Endothelial cell of umbilical vein (primary cell): ENCODE results near the gene PFKL. TPM values are rescaled to one million over a fixed set of nuclear protein-coding genes. Genes with fewer than 3 reads are reported as not detected.

ENCODE experiments used
- BruUV-seq: library from RNA; stranded (reverse); fragments of 400-500 nt; replicated peaks from 2 replicates; lab custom pipeline; 2021; lab: Mats Ljungman, UMichigan
- CTCF ChIA-PET: fragments of 300-600, 350-600 bp; sonication (Branson Sonifier 250); formaldehyde crosslinking; loops from one replicate; lab custom pipeline; 2021; ENCODE audit warnings: antibody characterized with exemption, inconsistent platforms; lab: Charles Lee
- POLR2A ChIA-PET: fragments of 300-600, 350-600 bp; sonication (Branson Sonifier 250); formaldehyde crosslinking; loops from one replicate; lab custom pipeline; 2021; ENCODE audit warnings: antibody characterized with exemption, inconsistent platforms; lab: Charles Lee
- DNase-seq: peaks from one replicate; pipeline ENCODE4 v3.0.0-alpha.2; 2011; ENCODE audit warnings: low read depth, low spot score
- FAIRE-seq: peaks from 2 replicates; lab custom pipeline; 2011; peaks lifted over from hg19 to GRCh38; lab: Jason Lieb, UNC
- H2AFZ ChIP-seq: 2 replicates; pipeline ENCODE4 v1.6.0; 2012; ENCODE audit warnings: low read depth, low read length, control low read depth, inconsistent platforms
- H3K27ac ChIP-seq: 2 replicates; pipeline ENCODE4 v1.5.1; 2011; ENCODE audit warnings: low read depth, mild to moderate bottlenecking, control low read depth, low read length, moderate library complexity; ENCODE audit not compliant: insufficient read depth
- H3K27me3 ChIP-seq, 2 experiments: 2 replicates each; pipeline versions ENCODE4 v1.6.0 to v1.6.1; 2011; ENCODE audit warnings: low read length in 2 of 2, mixed read lengths in 1 of 2; ENCODE audit not compliant: control insufficient read depth in 2 of 2, insufficient read depth in 2 of 2
- H3K36me3 ChIP-seq, 2 experiments: 2 replicates in 1 of 2; 3 replicates in 1 of 2; pipeline ENCODE4 v1.5.1; 2011; ENCODE audit warnings: low read length in 2 of 2, mild to moderate bottlenecking in 1 of 2, moderate library complexity in 1 of 2; ENCODE audit not compliant: control insufficient read depth in 2 of 2, insufficient read depth in 2 of 2; ENCODE audit errors: extremely low read depth in 1 of 2
- H3K4me1 ChIP-seq: 3 replicates; pipeline ENCODE4 v1.5.1; 2011; ENCODE audit warnings: mild to moderate bottlenecking, low read length; ENCODE audit not compliant: control insufficient read depth, insufficient read depth; ENCODE audit errors: extremely low read depth
- H3K4me2 ChIP-seq: 2 replicates; pipeline ENCODE4 v1.6.1; 2011; ENCODE audit warnings: low read length, control low read depth, mixed read lengths; ENCODE audit not compliant: insufficient read depth
- H3K4me3 ChIP-seq, 3 experiments: fragments of 200-600 bp in 1 of 3; sonication (generic), shearing (Covaris generic) in 1 of 3; replicated peaks in 1 of 3; 2 replicates each; pipeline ENCODE4 v1.5.1; 2011 to 2016; ENCODE audit warnings: control low read depth in 3 of 3, low read length in 3 of 3, mild to moderate bottlenecking in 2 of 3, inconsistent platforms in 1 of 3, low read depth in 1 of 3, moderate library complexity in 1 of 3; ENCODE audit not compliant: insufficient read depth in 1 of 3
- H3K79me2 ChIP-seq: 2 replicates; pipeline ENCODE4 v1.6.0; 2012; ENCODE audit warnings: low read length, inconsistent platforms; ENCODE audit not compliant: control insufficient read depth, insufficient read depth
- H3K9ac ChIP-seq: replicated peaks from 2 replicates; pipeline ENCODE3; 2011; ENCODE audit warnings: low read length, control low read depth; ENCODE audit not compliant: insufficient read depth; ENCODE audit errors: extremely low read depth
- H3K9me1 ChIP-seq: replicated peaks from 3 replicates; pipeline ENCODE4 v1.6.0; 2011; ENCODE audit warnings: mild to moderate bottlenecking, low read length; ENCODE audit not compliant: control insufficient read depth, insufficient read depth; ENCODE audit errors: extremely low read depth
- H3K9me3 ChIP-seq: replicated peaks from 2 replicates; pipeline ENCODE4 v1.5.1; 2012; ENCODE audit warnings: low read length, inconsistent platforms; ENCODE audit not compliant: control insufficient read depth, insufficient read depth
- H4K20me1 ChIP-seq: replicated peaks from 2 replicates; pipeline ENCODE3; 2011; ENCODE audit warnings: mild to moderate bottlenecking, low read length; ENCODE audit not compliant: control insufficient read depth, insufficient read depth; ENCODE audit errors: extremely low read depth
- EZH2 ChIP-seq: IDR thresholded peaks from 2 replicates; pipeline ENCODE4 v1.6.1; 2012; ENCODE audit warnings: borderline replicate concordance, low read depth, mild to moderate bottlenecking, moderate library complexity, low read length, inconsistent platforms; ENCODE audit not compliant: severe bottlenecking
- GATA2 ChIP-seq: IDR thresholded peaks from 2 replicates; pipeline ENCODE4 v1.7.0; 2011; ENCODE audit warnings: low read depth, mild to moderate bottlenecking, moderate library complexity, mixed read lengths, low read length; ENCODE audit not compliant: insufficient read length, insufficient read depth
- JUN ChIP-seq: IDR thresholded peaks from 2 replicates; pipeline ENCODE4 v1.6.1; 2011; ENCODE audit warnings: borderline replicate concordance, low read depth; ENCODE audit not compliant: insufficient read length, insufficient read depth
- POLR2A ChIP-seq: IDR thresholded peaks from 2 replicates; pipeline ENCODE4 v1.6.1; 2012; ENCODE audit warnings: low read depth, mild to moderate bottlenecking, control low read depth, low read length
- POLR2AphosphoS5 ChIP-seq: IDR thresholded peaks from 2 replicates; pipeline ENCODE4 v1.6.1; 2012; ENCODE audit warnings: low read depth, mild to moderate bottlenecking, control low read depth, low read length, moderate library complexity; ENCODE audit not compliant: insufficient read depth
- dilution Hi-C: fragments of 300-500 bp; cut with MboI; formaldehyde crosslinking; loops from one replicate; pipeline ENCODE4 v1.15.0; 2019; ENCODE audit warnings: low sequenced_read_pairs; ENCODE audit not compliant: extremely low pct_ligation_motif_present
- intact Hi-C: fragments of 100-400 bp; cut with micrococcal nuclease; formaldehyde crosslinking; loops from one replicate; pipeline ENCODE4 v1.10.0; 2022
- polyA plus RNA-seq, 4 experiments: library from polyadenylated mRNA; depleted of rRNA in 3 of 4; stranded (reverse) in 3 of 4; unstranded in 1 of 4; fragments of >200 nt; gene quantifications; 2 replicates each; pipeline versions ENCODE4 v1.2.1 to v1.2.3, GENCODE V29; 2011 to 2012; ENCODE audit warnings: missing spikeins in 1 of 4
- total RNA-seq: library from RNA; stranded (reverse); gene quantifications from 2 replicates; pipeline ENCODE4 v1.2.3, GENCODE V29; 2021
- TF ChIP-seq, protein P1 (sequence below), 2 donors: IDR thresholded peaks; 1 replicate in 1 of 2; 2 replicates in 1 of 2; pipeline ENCODE4 v1.5.1; 2011; ENCODE audit warnings: low read length in 2 of 2, mild to moderate bottlenecking in 2 of 2, moderate library complexity in 2 of 2, control low read depth in 1 of 2, inconsistent platforms in 1 of 2, low read depth in 1 of 2; ENCODE audit not compliant: insufficient read depth in 1 of 2; ENCODE audit errors: extremely low read depth in 1 of 2
- TF ChIP-seq, protein P2 (sequence below): IDR thresholded peaks from 2 replicates; pipeline ENCODE4 v1.6.1; 2011; ENCODE audit not compliant: insufficient read depth, insufficient read length

The PFKL gene
- total and polyA plus RNA-seq, 2 donors (not counting 3 experiments of a cell fraction or from before 2014, with no cell fraction given): 137 to 154 TPM

DNA sequence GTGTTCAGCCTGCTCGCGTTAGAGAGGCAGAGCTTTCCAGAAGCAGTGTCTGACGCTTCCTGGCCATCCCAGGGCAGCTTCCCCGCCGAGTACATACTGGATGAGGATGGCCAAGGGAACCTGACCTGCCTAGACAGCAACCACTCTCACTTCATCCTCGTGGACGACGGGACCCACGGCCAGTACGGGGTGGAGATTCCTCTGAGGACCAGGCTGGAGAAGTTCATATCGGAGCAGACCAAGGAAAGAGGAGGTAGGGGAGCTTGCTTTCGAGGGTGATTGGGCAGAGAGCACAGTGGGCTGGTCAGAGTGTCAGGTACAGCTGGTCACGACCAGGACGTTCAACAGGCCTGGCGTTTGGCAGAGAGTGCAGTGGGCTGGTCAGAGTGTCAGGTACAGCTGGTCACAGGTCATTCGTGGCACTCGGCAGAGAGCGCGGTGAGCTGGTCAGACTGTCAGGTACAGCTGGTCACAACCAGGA lies 75.9 kb downstream of the PFKL start:
- Histone ChIP-seq H3K27me3 (no peaks in the 10 kb centered on the region), H4K20me1 (no peaks in the 10 kb centered on the region), H3K9ac (no peak overlapping the region), H3K9me3 (no peaks in the 10 kb centered on the region), H2AFZ (no peak overlapping the region), H3K36me3 (no peaks in the 10 kb centered on the region), H3K27ac (no peak overlapping the region), H3K9me1 (no peaks in the 10 kb centered on the region), H3K4me3 (no peak overlapping the region), H3K79me2 (no peaks in the 10 kb centered on the region), H3K4me2 (no peak overlapping the region), H3K4me1 (no peaks in the 10 kb centered on the region)
- BruUV-seq: no TSS peak
- TF ChIP-seq, protein P1, sequence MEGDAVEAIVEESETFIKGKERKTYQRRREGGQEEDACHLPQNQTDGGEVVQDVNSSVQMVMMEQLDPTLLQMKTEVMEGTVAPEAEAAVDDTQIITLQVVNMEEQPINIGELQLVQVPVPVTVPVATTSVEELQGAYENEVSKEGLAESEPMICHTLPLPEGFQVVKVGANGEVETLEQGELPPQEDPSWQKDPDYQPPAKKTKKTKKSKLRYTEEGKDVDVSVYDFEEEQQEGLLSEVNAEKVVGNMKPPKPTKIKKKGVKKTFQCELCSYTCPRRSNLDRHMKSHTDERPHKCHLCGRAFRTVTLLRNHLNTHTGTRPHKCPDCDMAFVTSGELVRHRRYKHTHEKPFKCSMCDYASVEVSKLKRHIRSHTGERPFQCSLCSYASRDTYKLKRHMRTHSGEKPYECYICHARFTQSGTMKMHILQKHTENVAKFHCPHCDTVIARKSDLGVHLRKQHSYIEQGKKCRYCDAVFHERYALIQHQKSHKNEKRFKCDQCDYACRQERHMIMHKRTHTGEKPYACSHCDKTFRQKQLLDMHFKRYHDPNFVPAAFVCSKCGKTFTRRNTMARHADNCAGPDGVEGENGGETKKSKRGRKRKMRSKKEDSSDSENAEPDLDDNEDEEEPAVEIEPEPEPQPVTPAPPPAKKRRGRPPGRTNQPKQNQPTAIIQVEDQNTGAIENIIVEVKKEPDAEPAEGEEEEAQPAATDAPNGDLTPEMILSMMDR (IDR thresholded peaks at IDR 0.05; ENCODE audit: extremely low read depth in 1 of 2, insufficient read depth in 1 of 2, low read depth in 1 of 2, low read length in 2 of 2): no peak
- TF ChIP-seq, protein P2, sequence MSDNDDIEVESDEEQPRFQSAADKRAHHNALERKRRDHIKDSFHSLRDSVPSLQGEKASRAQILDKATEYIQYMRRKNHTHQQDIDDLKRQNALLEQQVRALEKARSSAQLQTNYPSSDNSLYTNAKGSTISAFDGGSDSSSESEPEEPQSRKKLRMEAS: no peak
- no peak for TF ChIP-seq GATA2
- dilution Hi-C loops (no loop called here), intact Hi-C loops (no loop called here)
- CTCF ChIA-PET: no interaction called here
- FAIRE-seq (no peak), DNase-seq (no peak)
- POLR2A ChIA-PET: no interaction called here

DNA sequence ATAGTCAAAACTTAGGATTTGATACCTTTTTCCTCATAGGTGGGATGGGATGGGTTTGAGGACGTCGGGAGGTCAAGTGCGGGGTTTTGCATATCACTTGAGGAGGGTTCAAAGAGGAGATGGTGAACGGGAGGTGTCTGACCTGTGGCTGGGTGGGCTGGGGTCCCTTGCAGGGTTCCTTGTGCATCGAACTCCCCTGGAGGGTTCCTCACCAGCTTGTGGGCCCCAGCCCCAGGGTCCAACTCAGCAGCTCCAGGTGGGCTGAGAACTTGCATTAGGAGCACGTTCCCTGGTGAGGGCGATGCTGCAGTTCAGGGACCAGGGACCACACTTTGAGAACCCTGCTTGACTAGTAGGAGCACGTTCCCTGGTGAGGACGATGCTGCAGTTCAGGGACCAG lies 76.8 kb downstream of the PFKL start:
- Histone ChIP-seq H3K4me3 (no peak overlapping the region), H3K27ac (no peak overlapping the region), H2AFZ (no peak overlapping the region), H3K9me1 (no peaks in the 10 kb centered on the region), H3K9me3 (no peaks in the 10 kb centered on the region), H3K4me1 (no peaks in the 10 kb centered on the region), H3K79me2 (no peaks in the 10 kb centered on the region), H3K4me2 (no peak overlapping the region), H3K27me3 (no peaks in the 10 kb centered on the region), H3K36me3 (no peaks in the 10 kb centered on the region), H3K9ac (no peak overlapping the region), H4K20me1 (no peaks in the 10 kb centered on the region)
- DNase-seq (no peak), FAIRE-seq (no peak)
- intact Hi-C loops (no loop called here), dilution Hi-C loops (no loop called here)
- ChIA-PET CTCF (no interaction called here), POLR2A (no interaction called here)
- TF ChIP-seq JUN: no peak
- no peak for TF ChIP-seq POLR2A
- TF ChIP-seq, protein P1 (IDR thresholded peaks at IDR 0.05; ENCODE audit: extremely low read depth in 1 of 2, insufficient read depth in 1 of 2, low read depth in 1 of 2, low read length in 2 of 2): no peak
- no peak for TF ChIP-seq EZH2
- TF ChIP-seq, protein P2: no peak
- no peak for TF ChIP-seq POLR2AphosphoS5
- BruUV-seq: no TSS peak
